PFSK-1 (cell line): ENCODE data around the gene MAP2K5.

Source experiments
- TAF1 ChIP-seq: IDR thresholded peaks from 2 replicates; pipeline ENCODE4 v1.6.1; 2012; ENCODE audit warnings: low read length, control low read depth, borderline replicate concordance; ENCODE audit not compliant: insufficient read depth
- TF ChIP-seq, protein P1 (sequence below), 2 experiments: IDR thresholded peaks; 2 replicates each; pipeline versions ENCODE4 v1.6.1 to v1.8.0; 2011 to 2012; ENCODE audit warnings: low read depth in 2 of 2, low read length in 2 of 2, control low read depth in 1 of 2, inconsistent platforms in 1 of 2, mild to moderate bottlenecking in 1 of 2, moderate library complexity in 1 of 2; ENCODE audit not compliant: insufficient read depth in 1 of 2

DNA sequence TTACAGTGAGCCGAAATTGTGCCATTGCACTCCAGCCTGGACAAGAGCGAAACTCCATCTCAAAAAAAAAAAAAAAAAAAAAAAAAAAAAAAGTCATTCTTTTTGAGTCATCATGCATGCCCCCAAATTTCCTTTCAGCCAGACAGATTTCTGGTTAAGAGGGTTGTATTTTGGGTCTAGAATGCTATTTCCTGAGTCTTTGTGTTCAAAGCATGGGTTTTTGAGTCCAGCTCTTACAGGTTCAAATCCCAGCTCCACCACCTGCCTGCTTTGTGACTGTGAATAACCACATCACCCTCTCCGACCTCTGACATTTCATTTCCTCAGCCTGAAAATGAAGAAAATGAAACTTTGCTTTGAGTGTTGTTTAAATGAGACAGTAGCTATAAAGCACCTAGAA, 30.9 kb upstream of the MAP2K5 start:
- no peak for TF ChIP-seq TAF1
- TF ChIP-seq, protein P1, sequence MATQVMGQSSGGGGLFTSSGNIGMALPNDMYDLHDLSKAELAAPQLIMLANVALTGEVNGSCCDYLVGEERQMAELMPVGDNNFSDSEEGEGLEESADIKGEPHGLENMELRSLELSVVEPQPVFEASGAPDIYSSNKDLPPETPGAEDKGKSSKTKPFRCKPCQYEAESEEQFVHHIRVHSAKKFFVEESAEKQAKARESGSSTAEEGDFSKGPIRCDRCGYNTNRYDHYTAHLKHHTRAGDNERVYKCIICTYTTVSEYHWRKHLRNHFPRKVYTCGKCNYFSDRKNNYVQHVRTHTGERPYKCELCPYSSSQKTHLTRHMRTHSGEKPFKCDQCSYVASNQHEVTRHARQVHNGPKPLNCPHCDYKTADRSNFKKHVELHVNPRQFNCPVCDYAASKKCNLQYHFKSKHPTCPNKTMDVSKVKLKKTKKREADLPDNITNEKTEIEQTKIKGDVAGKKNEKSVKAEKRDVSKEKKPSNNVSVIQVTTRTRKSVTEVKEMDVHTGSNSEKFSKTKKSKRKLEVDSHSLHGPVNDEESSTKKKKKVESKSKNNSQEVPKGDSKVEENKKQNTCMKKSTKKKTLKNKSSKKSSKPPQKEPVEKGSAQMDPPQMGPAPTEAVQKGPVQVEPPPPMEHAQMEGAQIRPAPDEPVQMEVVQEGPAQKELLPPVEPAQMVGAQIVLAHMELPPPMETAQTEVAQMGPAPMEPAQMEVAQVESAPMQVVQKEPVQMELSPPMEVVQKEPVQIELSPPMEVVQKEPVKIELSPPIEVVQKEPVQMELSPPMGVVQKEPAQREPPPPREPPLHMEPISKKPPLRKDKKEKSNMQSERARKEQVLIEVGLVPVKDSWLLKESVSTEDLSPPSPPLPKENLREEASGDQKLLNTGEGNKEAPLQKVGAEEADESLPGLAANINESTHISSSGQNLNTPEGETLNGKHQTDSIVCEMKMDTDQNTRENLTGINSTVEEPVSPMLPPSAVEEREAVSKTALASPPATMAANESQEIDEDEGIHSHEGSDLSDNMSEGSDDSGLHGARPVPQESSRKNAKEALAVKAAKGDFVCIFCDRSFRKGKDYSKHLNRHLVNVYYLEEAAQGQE (IDR thresholded peaks at IDR 0.05; ENCODE audit: insufficient read depth in 1 of 2, low read depth in 2 of 2, low read length in 2 of 2): no peak
